Naive thymus-derived CD4-positive, alpha-beta T cell (primary cell): Measurements from ENCODE around the gene ARFGAP2. TPM values are rescaled to one million over a fixed set of nuclear protein-coding genes. Genes with fewer than 3 reads are reported as not detected.

Experiments used
- ATAC-seq: fragments of 150-1000 bp; cut with Tn5 transposase; 2 replicates; pipeline ENCODE4 v1.10.0; 2021; ENCODE audit warnings: mild to moderate bottlenecking, moderate library complexity
- CTCF ChIA-PET: fragments of 350-600 bp; sonication (Branson Sonifier 250); formaldehyde crosslinking; loops from one replicate; lab custom pipeline; 2021; ENCODE audit warnings: antibody characterized with exemption; lab: Charles Lee
- POLR2A ChIA-PET: fragments of 350-600 bp; sonication (Branson Sonifier 250); formaldehyde crosslinking; loops from one replicate; lab custom pipeline; 2021; ENCODE audit warnings: antibody characterized with exemption, inconsistent platforms; lab: Charles Lee
- DNase-seq, 9 donors: peaks; one replicate each; pipeline versions ENCODE4 v3.0.0 to v3.0.0-alpha.2; 2020 to 2022; ENCODE audit warnings: mixed read lengths in 1 of 9
- H3K27ac ChIP-seq: one replicate; pipeline ENCODE4 v1.7.0; 2013; ENCODE audit warnings: mild to moderate bottlenecking, low read depth, low read length, moderate library complexity
- H3K27me3 ChIP-seq, 2 donors: one replicate each; pipeline ENCODE4 v1.7.0; 2013; ENCODE audit warnings: low read length in 2 of 2, mild to moderate bottlenecking in 2 of 2, moderate library complexity in 2 of 2; ENCODE audit not compliant: control insufficient read depth in 2 of 2, insufficient read depth in 2 of 2
- H3K36me3 ChIP-seq, 3 experiments: 1 replicate in 2 of 3; 2 replicates in 1 of 3; pipeline ENCODE4 v1.7.0; 2013; ENCODE audit warnings: low read length in 3 of 3, mild to moderate bottlenecking in 3 of 3, moderate library complexity in 1 of 3; ENCODE audit not compliant: insufficient read depth in 3 of 3, control insufficient read depth in 2 of 3
- H3K4me1 ChIP-seq, 2 donors: one replicate each; pipeline ENCODE4 v1.7.0; 2013; ENCODE audit warnings: low read length in 2 of 2, mild to moderate bottlenecking in 2 of 2, moderate library complexity in 1 of 2; ENCODE audit not compliant: control insufficient read depth in 2 of 2, insufficient read depth in 2 of 2
- H3K4me3 ChIP-seq: 2 replicates; pipeline ENCODE4 v1.7.0; 2013; ENCODE audit warnings: mild to moderate bottlenecking, low read length
- H3K9me3 ChIP-seq, 3 experiments: 1 replicate in 2 of 3; 2 replicates in 1 of 3; pipeline ENCODE4 v1.7.0; 2013; ENCODE audit warnings: low read length in 3 of 3; ENCODE audit not compliant: control insufficient read depth in 2 of 3
- H3K27ac Mint-ChIP-seq, 9 donors: one replicate each; pipeline ENCODE4 v1.8.0; 2020 to 2022; ENCODE audit warnings: mixed read lengths in 9 of 9, mild to moderate bottlenecking in 8 of 9, moderate library complexity in 5 of 9, inconsistent platforms in 2 of 9
- H3K27me3 Mint-ChIP-seq, 5 donors: one replicate each; pipeline ENCODE4 v1.8.0; 2021 to 2022; ENCODE audit warnings: mixed read lengths in 5 of 5, mild to moderate bottlenecking in 1 of 5
- H3K36me3 Mint-ChIP-seq, 5 donors: one replicate each; pipeline ENCODE4 v1.8.0; 2020 to 2022; ENCODE audit warnings: mixed read lengths in 5 of 5, mild to moderate bottlenecking in 3 of 5, inconsistent platforms in 1 of 5
- H3K4me1 Mint-ChIP-seq, 7 donors: one replicate each; pipeline ENCODE4 v1.8.0; 2020 to 2022; ENCODE audit warnings: mixed read lengths in 7 of 7, mild to moderate bottlenecking in 3 of 7, inconsistent platforms in 1 of 7
- H3K4me3 Mint-ChIP-seq, 10 donors: one replicate each; pipeline ENCODE4 v1.8.0; 2020 to 2022; ENCODE audit warnings: mild to moderate bottlenecking in 10 of 10, mixed read lengths in 10 of 10, moderate library complexity in 6 of 10, inconsistent platforms in 2 of 10
- H3K9me3 Mint-ChIP-seq, 11 donors: one replicate each; pipeline ENCODE4 v1.8.0; 2020 to 2022; ENCODE audit warnings: mixed read lengths in 11 of 11, mild to moderate bottlenecking in 4 of 11, inconsistent platforms in 1 of 11, moderate library complexity in 1 of 11
- intact Hi-C, 2 donors: fragments of 100-400 bp; cut with micrococcal nuclease; formaldehyde crosslinking; loops; one replicate each; pipeline ENCODE4 v1.15.1; 2023
- polyA plus RNA-seq, 2 donors: library from polyadenylated mRNA; unstranded; fragments of 300-500 nt; fragmentation: Illumina TruSeq; gene quantifications; one replicate each; pipeline ENCODE4 v1.2.3, GENCODE V29; 2021
- total RNA-seq, 6 experiments: library from RNA in 5 of 6; stranded (reverse) in 5 of 6; gene quantifications; 1 replicate in 5 of 6; 2 replicates in 1 of 6; pipeline ENCODE4 v1.2.3 and lab custom pipeline; 2021 to 2026

ARFGAP2 gene
- total and polyA plus RNA-seq, 7 experiments from 2014 or later = 107 to 220 (median 145) TPM

GRCh38 chr11:47177229-47177845, 658 bp upstream of the ARFGAP2 start:
- Mint-ChIP-seq H3K27ac (peak overlapping the region; percentile 97 to 100 (median 99)), H3K4me3 (peak overlapping the region; percentile 92 to 99 (median 98)), H3K27me3 (no peaks in the 10 kb centered on the region), H3K36me3 (peaks cover 0 to 10% (median 5%) of the 10 kb centered on the region in 5 donors), H3K4me1 (peaks cover 19 to 54% (median 39%) of the 10 kb centered on the region in 7 donors), H3K9me3 (peaks cover 0 to 4% (median 0%) of the 10 kb centered on the region in 11 donors)
- H3K4me1 ChIP-seq = peaks cover 19 to 30% of the 10 kb centered on the region in 2 donors
- peak; percentile 78 for ATAC-seq
- ChIA-PET POLR2A (interaction anchor here (0.6 to 5.9 kb wide), 13 partner anchors 8 to 398 kb away, joined by 3 to 48 read pairs (median 7); partner anchors contain the start of genes ACP2, DDB2, MADD and PACSIN3), CTCF (interaction anchor here (0.8 to 1.8 kb wide), 10 partner anchors 9 to 276 kb away, joined by 3 to 15 read pairs (median 4); partner anchors contain the start of genes ACP2 and DDB2)
- H3K4me3 ChIP-seq = peak overlapping the region; percentile 93
- peaks cover 0 to 33% (median 0%) of the 10 kb centered on the region in 3 experiments for H3K36me3 ChIP-seq
- H3K27me3 ChIP-seq = no peaks in the 10 kb centered on the region
- peak in 8 of 9 donors; percentile 64 to 88 (median 84) for DNase-seq
- peak overlapping the region; percentile 97 for H3K27ac ChIP-seq
- intact Hi-C loops = loop anchor here (1.0 to 10.0 kb wide), 28 partner anchors 9 to 1335 kb away; partner anchors contain the start of genes ACP2 (in 2 of the 2), CELF1 (in 2 of the 2), DDB2 (in 2 of the 2) and PACSIN3 (in 2 of the 2)
- H3K9me3 ChIP-seq = no peaks in the 10 kb centered on the region

GRCh38 chr11:47175746-47176327, 842 bp downstream of the ARFGAP2 start:
- H3K4me1 Mint-ChIP-seq = peaks cover 19 to 64% (median 51%) of the 10 kb centered on the region in 7 donors
- peak overlapping the region; percentile 97 for H3K27ac ChIP-seq
- ATAC-seq = no peak
- H3K4me3 ChIP-seq = peak overlapping the region; percentile 97
- H3K36me3 ChIP-seq = peaks cover 0 to 48% (median 0%) of the 10 kb centered on the region in 3 experiments
- H3K4me1 ChIP-seq = peaks cover 19 to 31% of the 10 kb centered on the region in 2 donors
- CTCF ChIA-PET = interaction anchor here (0.5 to 1.3 kb wide), 2 partner anchors 11 to 658 kb away, joined by 3 to 4 read pairs; no protein-coding TSS in a partner anchor
- no peaks in the 10 kb centered on the region for H3K9me3 ChIP-seq
- H3K27ac Mint-ChIP-seq = peak overlapping the region; percentile 96 to 99 (median 97)
- no peaks in the 10 kb centered on the region for H3K27me3 Mint-ChIP-seq
- peak overlapping the region; percentile 92 to 99 (median 98) for H3K4me3 Mint-ChIP-seq
- POLR2A ChIA-PET = interaction anchor here (0.6 to 5.9 kb wide), 4 partner anchors 13 to 95 kb away, joined by 4 to 48 read pairs (median 10); partner anchors contain the start of genes ACP2 and DDB2
- no peaks in the 10 kb centered on the region for H3K27me3 ChIP-seq
- DNase-seq = no peak
- intact Hi-C loops = loop anchor here (1.0 to 10.0 kb wide), 17 partner anchors 23 to 1333 kb away; partner anchors contain the start of genes ARHGAP1 (in 2 of the 2), CELF1 (in 2 of the 2), AGBL2 (in 1 of the 2) and AMBRA1 (in 1 of the 2)
- peaks cover 0 to 4% (median 0%) of the 10 kb centered on the region in 11 donors for H3K9me3 Mint-ChIP-seq
- H3K36me3 Mint-ChIP-seq = peaks cover 2 to 18% (median 8%) of the 10 kb centered on the region in 5 donors

- Histone ChIP-seq H3K4me1 (peaks cover 15 to 29% of the 10 kb centered on the region in 2 donors), H3K4me3 (no peak overlapping the region), H3K27ac (no peak overlapping the region), H3K9me3 (no peaks in the 10 kb centered on the region), H3K36me3 (peaks cover 4 to 77% (median 9%) of the 10 kb centered on the region in 3 experiments), H3K27me3 (no peaks in the 10 kb centered on the region)
- Mint-ChIP-seq H3K36me3 (peaks cover 5 to 22% (median 10%) of the 10 kb centered on the region in 5 donors), H3K4me1 (peaks cover 12 to 61% (median 47%) of the 10 kb centered on the region in 7 donors), H3K27ac (peak overlapping the region in 2 of 9 donors; percentile 65 to 75), H3K27me3 (no peaks in the 10 kb centered on the region), H3K4me3 (no peak overlapping the region), H3K9me3 (peaks cover 0 to 4% (median 0%) of the 10 kb centered on the region in 11 donors)
- CTCF ChIA-PET = interaction anchor here (0.6 to 1.3 kb wide), 2 partner anchors 11 to 238 kb away, joined by 3 to 4 read pairs; no protein-coding TSS in a partner anchor
- DNase-seq = no peak
- no peak for ATAC-seq
- POLR2A ChIA-PET = interaction anchor here (1.8 kb wide), 1 partner anchor 10 kb away, joined by 8 read pairs; no protein-coding TSS in a partner anchor
- intact Hi-C loops = loop anchor here in 1 of 2 donors (10.0 kb wide), 1 partner anchor 1048 kb away; the partner anchor contains the start of gene PHF21A
Measured at GRCh38 chr11:47172740-47173336, 3.8 kb downstream of the ARFGAP2 start.

- CTCF ChIA-PET = interaction anchor here (1.3 kb wide), 1 partner anchor 10 kb away, joined by 4 read pairs; no protein-coding TSS in a partner anchor
- Histone ChIP-seq H3K4me1 (peaks cover 10 to 23% of the 10 kb centered on the region in 2 donors), H3K9me3 (no peaks in the 10 kb centered on the region), H3K36me3 (peaks cover 12 to 87% (median 18%) of the 10 kb centered on the region in 3 experiments), H3K27me3 (no peaks in the 10 kb centered on the region), H3K4me3 (no peak overlapping the region), H3K27ac (no peak overlapping the region)
- Mint-ChIP-seq H3K36me3 (peaks cover 5 to 23% (median 10%) of the 10 kb centered on the region in 5 donors), H3K27me3 (no peaks in the 10 kb centered on the region), H3K4me1 (peaks cover 5 to 52% (median 39%) of the 10 kb centered on the region in 7 donors), H3K27ac (peak overlapping the region in 2 of 9 donors; percentile 29 to 56), H3K4me3 (no peak overlapping the region), H3K9me3 (no peaks in the 10 kb centered on the region)
- ATAC-seq (no peak), DNase-seq (no peak)
- POLR2A ChIA-PET = interaction anchor here (0.6 to 1.8 kb wide), 3 partner anchors 9 to 26 kb away, joined by 3 to 8 read pairs (median 3); no protein-coding TSS in a partner anchor
- intact Hi-C loops = loop anchor here in 1 of 2 donors (10.0 kb wide), 1 partner anchor 1047 kb away; the partner anchor contains the start of gene PHF21A
Measured at GRCh38 chr11:47171856-47172255, 4.8 kb downstream of the ARFGAP2 start.

- no peak for DNase-seq
- intact Hi-C loops = loop anchor here in 1 of 2 donors (10.0 kb wide), 1 partner anchor 1046 kb away; the partner anchor contains the start of gene PHF21A
- peaks cover 18 to 89% (median 19%) of the 10 kb centered on the region in 3 experiments for H3K36me3 ChIP-seq
- no peaks in the 10 kb centered on the region for H3K9me3 ChIP-seq
- no peak overlapping the region for H3K4me3 ChIP-seq
- CTCF ChIA-PET = interaction anchor here (1.9 kb wide), 1 partner anchor 9 kb away, joined by 6 read pairs; no protein-coding TSS in a partner anchor
- POLR2A ChIA-PET = interaction anchor here (1.1 to 1.8 kb wide), 2 partner anchors 8 to 16 kb away, joined by 3 to 8 read pairs; no protein-coding TSS in a partner anchor
- H3K4me1 ChIP-seq = peaks cover 10 to 23% of the 10 kb centered on the region in 2 donors
- H3K27ac ChIP-seq = no peak overlapping the region
- H3K27me3 Mint-ChIP-seq = no peaks in the 10 kb centered on the region
- no peak overlapping the region for H3K4me3 Mint-ChIP-seq
- no peak for ATAC-seq
- no peaks in the 10 kb centered on the region for H3K27me3 ChIP-seq
- peaks cover 5 to 47% (median 39%) of the 10 kb centered on the region in 7 donors for H3K4me1 Mint-ChIP-seq
- H3K36me3 Mint-ChIP-seq = peaks cover 5 to 23% (median 10%) of the 10 kb centered on the region in 5 donors
- H3K27ac Mint-ChIP-seq = peak overlapping the region in 3 of 9 donors; percentile 21 to 56 (median 29)
- no peaks in the 10 kb centered on the region for H3K9me3 Mint-ChIP-seq
Measured at GRCh38 chr11:47171061-47171838, 5.4 kb downstream of the ARFGAP2 start.
